Stimulated activated naive B cell treated with anti-CD40 and anti-IgM and Interleukin-4, amounts not matched to agents 10 μg/mL and 1 μg/mL and 100 μg/mL, for 72 hours (primary cell): ENCODE results near the gene SELENOM.

ENCODE experiments used
- ATAC-seq, 2 donors: fragments of 150-1000 bp; cut with Tn5 transposase; replicated peaks; 2 replicates each; pipeline ENCODE4 v1.10.0; 2021; ENCODE audit warnings: moderate library complexity in 1 of 2
- DNase-seq: peaks from one replicate; pipeline ENCODE4 v3.0.0; 2021
- H3K27ac Mint-ChIP-seq: one replicate; pipeline ENCODE4 v1.8.0; 2022; ENCODE audit warnings: mild to moderate bottlenecking, mixed read lengths
- H3K27me3 Mint-ChIP-seq, 2 donors: one replicate each; pipeline ENCODE4 v1.8.0; 2022; ENCODE audit warnings: mixed read lengths in 2 of 2
- H3K36me3 Mint-ChIP-seq, 2 donors: one replicate each; pipeline ENCODE4 v1.8.0; 2022; ENCODE audit warnings: mixed read lengths in 2 of 2, mild to moderate bottlenecking in 1 of 2
- H3K4me1 Mint-ChIP-seq, 2 donors: one replicate each; pipeline ENCODE4 v1.8.0; 2022; ENCODE audit warnings: mixed read lengths in 2 of 2, mild to moderate bottlenecking in 1 of 2
- H3K4me3 Mint-ChIP-seq, 2 donors: one replicate each; pipeline ENCODE4 v1.8.0; 2022; ENCODE audit warnings: mild to moderate bottlenecking in 2 of 2, mixed read lengths in 2 of 2, moderate library complexity in 1 of 2
- H3K9me3 Mint-ChIP-seq, 2 donors: one replicate each; pipeline ENCODE4 v1.8.0; 2022; ENCODE audit warnings: mixed read lengths in 2 of 2, mild to moderate bottlenecking in 1 of 2

The SELENOM gene

DNA sequence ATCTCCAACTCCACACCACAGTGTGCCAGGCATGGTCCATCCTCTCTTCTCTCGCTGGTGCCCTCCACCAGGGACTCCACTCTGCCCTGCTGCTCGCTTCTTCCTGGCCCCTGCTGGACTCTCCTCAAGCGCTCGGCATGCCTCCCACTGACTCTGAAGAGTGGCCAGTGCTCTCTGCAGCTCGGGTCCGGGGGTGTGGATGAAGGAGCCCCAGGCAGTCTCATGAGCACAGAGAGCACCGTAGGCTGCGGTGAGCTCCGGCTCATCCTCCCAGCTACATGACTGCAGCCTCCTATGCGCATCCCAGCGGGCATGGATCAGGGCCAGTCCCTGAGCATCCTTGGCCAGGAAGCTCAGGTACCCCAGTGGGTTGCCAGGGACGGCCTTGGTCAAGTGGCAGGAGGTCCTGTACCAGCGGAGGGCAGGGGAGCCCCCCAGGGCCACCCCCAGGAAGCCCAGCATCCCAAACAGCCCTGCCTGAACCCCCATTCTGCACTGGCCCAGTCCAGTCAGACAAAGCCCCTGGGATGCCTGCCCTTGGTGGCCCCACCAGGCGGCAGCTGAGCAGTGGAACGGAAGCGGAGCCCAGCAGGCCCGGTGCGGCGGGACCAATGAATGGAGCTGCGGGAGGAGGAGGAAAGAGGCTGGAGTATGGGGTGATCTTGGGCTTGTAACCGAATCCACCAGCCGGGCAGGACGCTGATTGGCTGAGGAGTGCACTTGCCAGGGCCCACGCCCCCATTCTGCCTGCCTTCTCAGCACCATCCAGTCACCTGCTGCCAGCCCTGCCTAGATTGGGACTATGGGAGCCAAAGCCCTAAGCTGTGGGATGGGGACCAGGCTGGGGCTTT is 32.7 kb upstream of the SELENOM start, which contains the start of gene PLA2G3:
PLA2G3 (minus strand) TSS at position 643 of the 851 bp plus-strand sequence; CDS start at position 489, 154 bp downstream.
- H3K4me3 Mint-ChIP-seq = no peak within 1 kb of the TSS
- ATAC-seq (no peak), DNase-seq (no peak)
- peaks cover 0 to 1% of the 10 kb centered on the region in 2 donors for H3K36me3 Mint-ChIP-seq
- H3K9me3 Mint-ChIP-seq = peaks cover 0 to 6% of the 10 kb centered on the region in 2 donors
- H3K27me3 Mint-ChIP-seq = peaks cover 26 to 36% of the 10 kb centered on the region in 2 donors
- no peak within 1 kb of the TSS for H3K27ac Mint-ChIP-seq
- H3K4me1 Mint-ChIP-seq = no peaks in the 10 kb centered on the region

GRCh38 chr22:31139066-31139465 is 31.7 kb upstream of the SELENOM start:
- DNase-seq (no peak), ATAC-seq (no peak)
- Mint-ChIP-seq H3K9me3 (no peaks in the 10 kb centered on the region), H3K27ac (no peak overlapping the region), H3K36me3 (no peaks in the 10 kb centered on the region), H3K27me3 (peaks cover 26 to 36% of the 10 kb centered on the region in 2 donors), H3K4me1 (no peaks in the 10 kb centered on the region), H3K4me3 (no peak overlapping the region)

- Mint-ChIP-seq H3K4me3 (no peak overlapping the region), H3K9me3 (no peaks in the 10 kb centered on the region), H3K27ac (no peak overlapping the region), H3K4me1 (no peaks in the 10 kb centered on the region), H3K36me3 (no peaks in the 10 kb centered on the region), H3K27me3 (peaks cover 24 to 36% of the 10 kb centered on the region in 2 donors)
- DNase-seq (no peak), ATAC-seq (no peak)
These were observed 30.8 kb upstream of the SELENOM start for GRCh38 chr22:31138126-31138525.

DNA sequence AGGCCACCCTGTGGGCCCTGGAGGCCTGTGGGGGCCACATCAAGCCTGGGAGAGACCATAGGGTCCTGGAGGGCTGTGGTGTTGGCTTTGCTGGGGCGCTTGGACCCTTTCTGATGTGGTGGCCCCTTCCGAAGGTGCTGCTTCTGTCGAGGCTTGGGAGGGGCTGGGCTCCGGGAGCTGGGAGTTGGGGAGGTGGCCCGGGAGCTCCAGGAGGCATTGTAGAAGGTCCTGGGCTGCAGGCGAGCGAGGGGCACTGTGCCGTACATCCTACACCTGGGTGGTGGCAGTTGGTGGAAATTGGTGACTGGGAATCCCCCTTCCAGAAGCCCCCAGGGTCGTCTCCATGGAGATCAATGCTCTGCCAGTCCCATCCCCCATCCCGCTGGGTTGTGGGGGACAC is 30.4 kb upstream of the SELENOM start:
- no peaks in the 10 kb centered on the region for H3K36me3 Mint-ChIP-seq
- ATAC-seq = no peak
- no peaks in the 10 kb centered on the region for H3K4me1 Mint-ChIP-seq
- H3K27me3 Mint-ChIP-seq = peaks cover 22 to 34% of the 10 kb centered on the region in 2 donors
- H3K27ac Mint-ChIP-seq = no peak overlapping the region
- H3K4me3 Mint-ChIP-seq = no peak overlapping the region
- H3K9me3 Mint-ChIP-seq = no peaks in the 10 kb centered on the region
- DNase-seq = no peak

DNA sequence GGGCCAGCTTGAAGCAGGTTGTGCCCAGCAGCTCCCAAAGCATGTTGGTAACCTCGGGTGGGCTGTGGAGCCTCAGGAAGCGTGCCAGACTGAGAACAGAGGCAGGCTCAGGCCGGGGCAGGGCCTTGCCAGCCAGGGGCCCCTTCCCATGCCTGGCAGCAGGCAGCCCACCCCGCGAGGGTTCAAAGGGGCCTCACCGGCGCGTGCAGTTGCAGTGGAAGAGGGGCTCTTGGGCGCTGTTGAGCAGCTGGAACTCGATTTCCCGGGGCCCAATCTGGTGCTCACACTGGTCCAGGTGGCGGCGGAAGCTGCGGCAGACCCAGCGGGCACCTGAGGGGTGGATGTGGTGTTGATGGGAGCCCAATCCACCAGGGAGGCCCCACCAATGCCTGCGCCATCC is 29.3 kb upstream of the SELENOM start:
- no peaks in the 10 kb centered on the region for H3K9me3 Mint-ChIP-seq
- H3K4me1 Mint-ChIP-seq = no peaks in the 10 kb centered on the region
- H3K27me3 Mint-ChIP-seq = peaks cover 19 to 29% of the 10 kb centered on the region in 2 donors
- no peaks in the 10 kb centered on the region for H3K36me3 Mint-ChIP-seq
- DNase-seq (no peak), ATAC-seq (no peak)
- no peak overlapping the region for H3K4me3 Mint-ChIP-seq
- H3K27ac Mint-ChIP-seq = no peak overlapping the region

DNA sequence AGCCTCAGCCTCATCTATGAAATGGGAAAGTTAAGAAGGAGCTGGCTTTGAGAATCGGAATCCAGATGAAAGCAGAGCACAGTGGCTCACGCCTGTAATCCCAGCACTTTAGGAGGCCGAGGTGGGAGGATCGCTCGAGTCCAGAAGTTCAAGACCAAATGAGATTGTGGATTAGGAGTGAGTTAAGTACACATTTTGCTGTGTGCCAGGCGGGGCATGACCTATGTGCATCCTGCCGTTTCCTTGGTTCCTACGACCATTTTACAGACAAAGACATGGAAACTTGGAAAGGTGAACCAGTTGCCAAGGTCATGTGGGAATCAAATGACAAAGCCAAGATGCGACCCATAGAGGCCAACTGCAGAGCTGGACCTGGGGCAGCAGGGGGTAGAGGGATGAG is 28.8 kb upstream of the SELENOM start:
- DNase-seq (no peak), ATAC-seq (no peak)
- no peaks in the 10 kb centered on the region for H3K36me3 Mint-ChIP-seq
- no peak overlapping the region for H3K4me3 Mint-ChIP-seq
- H3K27me3 Mint-ChIP-seq = peaks cover 14 to 23% of the 10 kb centered on the region in 2 donors
- no peaks in the 10 kb centered on the region for H3K4me1 Mint-ChIP-seq
- H3K9me3 Mint-ChIP-seq = no peaks in the 10 kb centered on the region
- no peak overlapping the region for H3K27ac Mint-ChIP-seq

DNA sequence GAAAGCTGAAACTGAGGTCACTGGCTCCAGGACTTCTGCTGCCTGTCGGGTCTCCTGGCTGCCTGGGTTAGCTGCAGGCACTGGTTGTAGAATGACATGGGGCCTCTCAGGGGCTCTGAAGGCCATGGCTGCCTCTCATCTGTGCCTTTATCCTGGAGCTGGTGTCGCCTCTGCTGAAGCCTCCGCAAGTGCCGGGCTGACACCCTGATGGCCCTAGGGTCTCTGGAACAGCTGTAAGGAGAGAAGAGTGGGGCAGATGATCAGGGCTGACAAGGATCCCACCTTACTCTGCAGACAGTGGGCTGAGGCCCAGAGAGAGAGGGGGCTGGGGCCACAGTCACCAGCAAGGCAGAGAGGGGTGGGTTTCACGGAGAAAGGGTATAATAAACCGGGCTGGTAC is 28.3 kb upstream of the SELENOM start:
- Mint-ChIP-seq H3K9me3 (no peaks in the 10 kb centered on the region), H3K4me3 (no peak overlapping the region), H3K4me1 (no peaks in the 10 kb centered on the region), H3K36me3 (no peaks in the 10 kb centered on the region), H3K27ac (no peak overlapping the region), H3K27me3 (peaks cover 11 to 20% of the 10 kb centered on the region in 2 donors)
- no peak for ATAC-seq
- no peak for DNase-seq

GRCh38 chr22:31134688-31135087 is 27.3 kb upstream of the SELENOM start:
- no peak overlapping the region for H3K27ac Mint-ChIP-seq
- H3K36me3 Mint-ChIP-seq = no peaks in the 10 kb centered on the region

GRCh38 chr22:31133911-31134310 is 26.5 kb upstream of the SELENOM start:
- Mint-ChIP-seq H3K4me3 (no peak overlapping the region), H3K4me1 (no peaks in the 10 kb centered on the region), H3K9me3 (no peaks in the 10 kb centered on the region), H3K36me3 (no peaks in the 10 kb centered on the region), H3K27me3 (peaks cover 0 to 9% of the 10 kb centered on the region in 2 donors), H3K27ac (no peak overlapping the region)
- DNase-seq (no peak), ATAC-seq (no peak)

More at GRCh38 chr22:31134688-31135087, 27.3 kb upstream of the SELENOM start:
- H3K4me3 Mint-ChIP-seq = no peak overlapping the region
- H3K4me1 Mint-ChIP-seq = no peaks in the 10 kb centered on the region
- no peak for ATAC-seq
- no peak for DNase-seq
- H3K9me3 Mint-ChIP-seq = no peaks in the 10 kb centered on the region
- peaks cover 4 to 12% of the 10 kb centered on the region in 2 donors for H3K27me3 Mint-ChIP-seq

- H3K9me3 Mint-ChIP-seq = no peaks in the 10 kb centered on the region
- no peaks in the 10 kb centered on the region for H3K36me3 Mint-ChIP-seq
- peaks cover 12 to 16% of the 10 kb centered on the region in 2 donors for H3K27me3 Mint-ChIP-seq
- no peak for ATAC-seq
- DNase-seq = no peak
- no peak overlapping the region for H3K27ac Mint-ChIP-seq
- H3K4me3 Mint-ChIP-seq = no peak overlapping the region
- H3K4me1 Mint-ChIP-seq = peaks cover 7 to 11% of the 10 kb centered on the region in 2 donors
These were observed 23.5 kb upstream of the SELENOM start for GRCh38 chr22:31130873-31131272.

DNA sequence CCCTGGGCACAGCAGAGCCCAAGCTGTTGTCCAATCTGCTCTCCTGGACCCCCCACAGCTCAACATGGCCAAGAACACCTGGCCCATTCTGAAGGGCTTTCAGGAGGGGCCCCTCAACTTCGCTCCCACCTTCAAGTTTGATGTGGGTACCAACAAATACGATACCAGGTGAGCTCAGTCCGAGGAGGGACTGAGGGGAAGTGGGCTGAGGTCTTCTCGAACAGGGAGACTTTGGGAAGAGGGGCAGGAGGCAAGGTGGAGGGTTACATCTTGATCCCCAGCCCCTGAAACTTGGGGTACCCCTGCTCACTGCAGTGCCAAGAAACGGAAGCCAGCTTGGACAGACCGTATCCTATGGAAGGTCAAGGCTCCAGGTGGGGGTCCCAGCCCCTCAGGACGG is 20.8 kb upstream of the SELENOM start:
- H3K4me3 Mint-ChIP-seq = no peak overlapping the region
- ATAC-seq = no peak
- H3K9me3 Mint-ChIP-seq = no peaks in the 10 kb centered on the region
- H3K4me1 Mint-ChIP-seq = peaks cover 7 to 11% of the 10 kb centered on the region in 2 donors
- H3K27me3 Mint-ChIP-seq = peaks cover 19 to 31% of the 10 kb centered on the region in 2 donors
- no peak overlapping the region for H3K27ac Mint-ChIP-seq
- DNase-seq = no peak
- no peaks in the 10 kb centered on the region for H3K36me3 Mint-ChIP-seq

- Mint-ChIP-seq H3K36me3 (no peaks in the 10 kb centered on the region), H3K9me3 (no peaks in the 10 kb centered on the region), H3K27ac (no peak overlapping the region), H3K27me3 (peaks cover 19 to 31% of the 10 kb centered on the region in 2 donors), H3K4me1 (peaks cover 7 to 11% of the 10 kb centered on the region in 2 donors), H3K4me3 (peak overlapping the region in 1 of 2 donors; percentile 29)
- peak; percentile 34 for ATAC-seq
- DNase-seq = no peak
These were observed 19.9 kb upstream of the SELENOM start for GRCh38 chr22:31127181-31127772.

GRCh38 chr22:31126869-31127175 is 19.5 kb upstream of the SELENOM start:
- Mint-ChIP-seq H3K27ac (no peak overlapping the region), H3K36me3 (no peaks in the 10 kb centered on the region), H3K4me3 (no peak overlapping the region), H3K4me1 (peaks cover 7 to 11% of the 10 kb centered on the region in 2 donors), H3K27me3 (peaks cover 19 to 31% of the 10 kb centered on the region in 2 donors), H3K9me3 (no peaks in the 10 kb centered on the region)
- ATAC-seq (no peak), DNase-seq (no peak)

- peaks cover 19 to 31% of the 10 kb centered on the region in 2 donors for H3K27me3 Mint-ChIP-seq
- no peak overlapping the region for H3K27ac Mint-ChIP-seq
- no peak overlapping the region for H3K4me3 Mint-ChIP-seq
- peaks cover 7 to 11% of the 10 kb centered on the region in 2 donors for H3K4me1 Mint-ChIP-seq
- ATAC-seq (no peak), DNase-seq (no peak)
- H3K36me3 Mint-ChIP-seq = no peaks in the 10 kb centered on the region
- H3K9me3 Mint-ChIP-seq = no peaks in the 10 kb centered on the region
These were observed 18.9 kb upstream of the SELENOM start for GRCh38 chr22:31126128-31126868.
